Activated naive CD4-positive, alpha-beta T cell treated with anti-CD3 and anti-CD28 coated beads, Interleukin-2, amount 10 ng/mL, durations not matched to agents 7 days and 5 days (primary cell): ENCODE results near the gene SELENOS.

ENCODE experiments used
- CTCF ChIA-PET: fragments of 350-600 bp; sonication (Branson Sonifier 250); formaldehyde crosslinking; loops from one replicate; lab custom pipeline; 2021; ENCODE audit warnings: antibody characterized with exemption; lab: Charles Lee
- DNase-seq: peaks from one replicate; pipeline ENCODE4 v3.0.0-alpha.2; 2020
- H3K27ac Mint-ChIP-seq: one replicate; pipeline ENCODE4 v1.8.0; 2021; ENCODE audit warnings: mild to moderate bottlenecking, moderate library complexity, mixed read lengths
- H3K27me3 Mint-ChIP-seq: one replicate; pipeline ENCODE4 v1.8.0; 2021; ENCODE audit warnings: mild to moderate bottlenecking, mixed read lengths
- H3K36me3 Mint-ChIP-seq: one replicate; pipeline ENCODE4 v1.8.0; 2021; ENCODE audit warnings: mixed read lengths
- H3K4me1 Mint-ChIP-seq: one replicate; pipeline ENCODE4 v1.8.0; 2021; ENCODE audit warnings: mixed read lengths
- H3K4me3 Mint-ChIP-seq: one replicate; pipeline ENCODE4 v1.8.0; 2021; ENCODE audit warnings: mild to moderate bottlenecking, moderate library complexity, mixed read lengths
- H3K9me3 Mint-ChIP-seq: one replicate; pipeline ENCODE4 v1.8.0; 2021; ENCODE audit warnings: mixed read lengths

The SELENOS gene

DNA sequence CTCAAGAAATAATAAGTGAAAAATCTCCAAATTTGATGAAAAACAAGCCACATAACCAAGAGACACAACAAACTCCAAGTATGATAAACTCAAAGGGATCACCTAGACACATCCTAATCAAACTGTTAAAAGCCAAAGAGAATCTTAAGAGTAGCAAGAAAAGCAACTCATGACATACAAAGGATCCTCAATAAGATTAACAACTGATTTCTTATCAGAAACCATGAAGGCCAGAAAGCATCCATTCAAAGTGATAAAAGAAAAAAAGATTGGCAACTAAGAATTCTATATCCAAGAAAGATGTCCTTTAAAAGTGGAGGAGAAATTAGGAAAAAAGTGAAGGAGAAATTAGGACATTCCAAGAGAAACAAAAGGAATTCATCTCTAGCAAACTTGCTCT is 49.0 kb downstream of the SELENOS start:
- H3K9me3 Mint-ChIP-seq = peaks cover 18% of the 10 kb centered on the region
- H3K4me1 Mint-ChIP-seq = peaks cover 53% of the 10 kb centered on the region
- H3K4me3 Mint-ChIP-seq = no peak overlapping the region
- DNase-seq = no peak
- H3K27ac Mint-ChIP-seq = no peak overlapping the region
- CTCF ChIA-PET = no interaction called here
- H3K36me3 Mint-ChIP-seq = peaks cover 81% of the 10 kb centered on the region
- H3K27me3 Mint-ChIP-seq = no peaks in the 10 kb centered on the region

DNA sequence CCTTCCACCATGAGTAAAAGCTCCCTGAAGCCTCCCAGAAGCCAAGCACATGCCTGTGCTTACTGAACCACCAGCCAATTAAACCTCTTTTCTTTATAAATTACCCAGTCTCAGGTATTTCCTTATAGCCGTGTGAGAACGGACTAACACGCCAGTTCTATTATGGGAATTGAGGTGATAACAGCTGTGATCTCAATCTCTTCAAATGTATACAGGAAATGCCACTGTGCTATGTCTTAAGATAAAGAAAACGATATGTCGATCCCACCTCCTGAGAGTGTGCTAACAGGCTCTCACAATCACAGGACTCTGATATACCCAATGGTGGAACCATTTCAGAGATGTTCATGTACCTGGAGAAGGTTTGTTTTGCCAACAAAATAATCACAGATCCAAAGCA is 51.6 kb downstream of the SELENOS start:
- Mint-ChIP-seq H3K9me3 (peaks cover 18% of the 10 kb centered on the region), H3K4me3 (no peak overlapping the region), H3K27me3 (no peaks in the 10 kb centered on the region), H3K36me3 (peaks cover 65% of the 10 kb centered on the region), H3K27ac (peak overlapping the region; percentile 43), H3K4me1 (peaks cover 56% of the 10 kb centered on the region)
- no peak for DNase-seq
- CTCF ChIA-PET = interaction anchor here (0.8 to 1.5 kb wide), 3 partner anchors 15 to 32 kb away, joined by 3 read pairs; no protein-coding TSS in a partner anchor
